GM21360 (cell line): ENCODE results near the gene CMSS1.
A peak's percentile ranks its signal among the peaks of the same experiment; 100 is the strongest.

Experiments
- ATAC-seq: cut with Tn5 transposase; IDR thresholded peaks from one replicate; pipeline ENCODE4 v1.9.1; 2021; ENCODE audit warnings: mild to moderate bottlenecking, moderate library complexity; ENCODE audit not compliant: unreplicated experiment

Gene CMSS1

GRCh38 chr3:100123112-100123511 is 305.4 kb downstream of the CMSS1 start:
- ATAC-seq, result no peak

GRCh38 chr3:100124201-100124761 is 306.6 kb downstream of the CMSS1 start:
- ATAC-seq, result no peak

DNA sequence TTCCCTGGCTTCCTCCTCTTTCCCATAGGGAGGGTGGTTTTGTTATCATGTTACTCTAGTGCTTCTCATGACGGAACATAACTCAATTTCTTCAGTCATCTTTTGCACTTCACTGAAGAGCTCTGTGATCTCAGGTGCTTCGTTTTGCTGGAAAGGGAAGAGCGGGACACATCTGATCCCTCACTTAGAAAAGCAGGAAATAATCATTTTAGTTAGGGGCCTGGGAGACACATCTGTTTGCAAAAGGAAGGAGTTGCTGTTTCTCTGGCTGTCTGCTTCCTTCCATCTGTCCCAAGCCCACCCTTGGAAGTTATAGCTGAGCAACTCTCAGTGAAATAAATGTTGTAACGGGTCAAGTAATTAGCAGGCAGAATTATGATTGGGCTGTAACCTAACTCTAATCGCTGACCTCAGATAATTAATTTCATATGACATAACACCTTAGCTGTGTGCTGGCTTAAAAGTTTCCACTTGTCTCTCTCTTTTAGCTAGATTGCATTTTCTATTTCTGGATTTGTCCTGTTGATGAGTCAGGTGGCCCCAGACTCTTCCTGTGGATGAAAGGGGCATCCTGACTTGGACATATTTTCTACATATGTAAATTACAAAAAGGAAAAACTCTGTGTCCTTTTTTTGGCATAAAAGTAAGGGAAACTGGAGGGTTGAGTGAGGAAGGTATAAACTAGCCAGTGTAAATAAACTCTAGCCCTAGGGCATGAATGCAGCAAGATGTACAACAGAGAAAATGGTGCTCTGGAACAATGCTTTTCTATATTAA is 307.7 kb downstream of the CMSS1 start:
- no peak for ATAC-seq

DNA sequence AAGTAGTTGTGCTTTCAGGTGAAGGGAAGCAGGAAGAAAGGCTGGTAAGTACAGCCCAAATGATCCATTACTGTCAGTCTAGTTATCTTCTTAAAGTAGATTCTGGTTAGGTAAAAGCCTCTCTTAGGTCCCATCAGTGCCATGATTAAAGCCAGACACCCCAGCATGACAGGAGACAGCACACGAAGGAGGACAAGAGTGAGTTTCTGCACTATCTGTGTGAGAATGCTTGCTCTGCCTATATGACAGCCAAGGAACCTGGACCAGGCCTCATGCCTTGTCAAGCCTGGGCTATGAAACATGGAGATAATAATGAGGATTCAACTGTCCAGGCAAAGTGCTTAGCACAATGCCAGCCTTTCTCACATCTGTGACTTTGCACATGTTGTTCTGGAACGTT is 310.1 kb downstream of the CMSS1 start:
- no peak for ATAC-seq

DNA sequence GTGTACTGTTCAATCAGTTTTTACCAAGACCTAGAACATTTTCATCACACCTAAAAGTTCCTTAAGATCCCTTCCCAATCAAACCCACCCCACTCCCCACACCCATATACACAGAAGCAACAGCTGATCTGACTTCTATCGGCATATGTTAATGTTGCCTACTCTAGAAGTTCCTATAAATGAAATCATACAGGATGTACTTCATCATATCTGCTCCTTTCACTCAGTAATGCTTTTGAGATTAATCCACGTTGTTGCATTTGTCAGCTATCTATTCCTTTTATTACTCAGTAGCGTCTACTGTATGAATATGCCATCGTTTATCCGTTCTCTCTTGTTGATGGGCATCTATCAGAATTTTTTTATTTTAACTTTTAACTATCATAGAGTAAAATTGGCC is 310.9 kb downstream of the CMSS1 start:
- no peak for ATAC-seq

DNA sequence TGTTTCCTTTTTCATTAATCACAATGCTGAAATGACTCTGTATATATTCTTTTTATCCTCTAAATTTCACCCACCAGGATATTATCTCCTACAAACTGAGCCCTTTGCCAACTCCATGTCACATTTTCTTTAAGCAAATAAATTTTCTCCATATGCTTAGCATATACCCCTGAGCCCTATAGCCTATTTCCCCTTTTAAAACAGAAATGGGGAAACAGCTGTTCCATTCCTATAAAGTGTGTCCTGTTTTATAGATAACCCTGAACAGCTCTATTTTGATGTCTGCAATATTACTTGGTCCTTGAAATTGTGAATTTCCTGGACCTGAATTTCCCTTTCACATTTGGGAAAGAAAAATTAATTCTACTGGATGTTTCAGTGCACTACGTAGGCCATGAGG is 312.3 kb downstream of the CMSS1 start:
- ATAC-seq, result no peak

DNA sequence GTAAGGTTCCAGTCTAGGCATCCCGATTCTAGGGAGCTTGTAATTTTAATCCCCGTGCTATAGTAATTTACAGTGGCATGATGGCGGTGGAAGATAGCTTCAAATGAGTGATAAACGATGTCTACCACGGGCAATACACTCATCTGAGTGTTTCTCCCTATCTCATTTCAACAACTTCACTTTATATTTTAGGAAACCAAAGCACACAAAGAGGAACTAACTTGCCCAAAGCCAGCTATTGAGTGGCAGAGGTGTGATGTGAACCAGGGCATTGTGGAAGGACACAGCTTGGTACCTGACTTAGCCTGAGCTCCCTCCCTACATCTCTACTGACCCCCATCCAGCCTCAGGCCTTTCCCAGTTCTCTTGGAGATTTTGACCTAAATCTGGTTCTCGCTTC is 313.6 kb downstream of the CMSS1 start:
- ATAC-seq, result no peak

- ATAC-seq, result no peak
Measured at GRCh38 chr3:100136921-100137320, 319.3 kb downstream of the CMSS1 start.

- ATAC-seq, result no peak
Measured at GRCh38 chr3:100140976-100141375, 323.3 kb downstream of the CMSS1 start.

DNA sequence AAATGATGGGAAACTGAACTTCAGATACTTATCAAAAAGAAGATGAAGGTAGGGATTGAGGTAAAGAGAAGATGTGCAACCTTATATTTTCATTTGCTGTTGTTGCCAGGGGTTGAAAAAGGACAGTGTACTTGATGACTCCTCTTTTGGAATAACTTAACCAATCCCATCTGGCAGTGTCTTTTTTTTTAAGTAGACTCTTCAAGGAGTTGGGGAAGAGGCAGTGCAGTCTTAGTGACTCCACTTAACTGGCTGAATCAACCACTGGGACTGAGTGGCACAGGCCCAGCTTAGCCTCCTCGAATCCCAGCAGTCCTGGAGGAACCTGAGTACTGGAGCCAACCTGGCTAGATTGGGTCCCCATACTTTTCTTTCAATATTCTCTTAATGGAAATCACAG is 323.9 kb downstream of the CMSS1 start:
- ATAC-seq, result no peak

DNA sequence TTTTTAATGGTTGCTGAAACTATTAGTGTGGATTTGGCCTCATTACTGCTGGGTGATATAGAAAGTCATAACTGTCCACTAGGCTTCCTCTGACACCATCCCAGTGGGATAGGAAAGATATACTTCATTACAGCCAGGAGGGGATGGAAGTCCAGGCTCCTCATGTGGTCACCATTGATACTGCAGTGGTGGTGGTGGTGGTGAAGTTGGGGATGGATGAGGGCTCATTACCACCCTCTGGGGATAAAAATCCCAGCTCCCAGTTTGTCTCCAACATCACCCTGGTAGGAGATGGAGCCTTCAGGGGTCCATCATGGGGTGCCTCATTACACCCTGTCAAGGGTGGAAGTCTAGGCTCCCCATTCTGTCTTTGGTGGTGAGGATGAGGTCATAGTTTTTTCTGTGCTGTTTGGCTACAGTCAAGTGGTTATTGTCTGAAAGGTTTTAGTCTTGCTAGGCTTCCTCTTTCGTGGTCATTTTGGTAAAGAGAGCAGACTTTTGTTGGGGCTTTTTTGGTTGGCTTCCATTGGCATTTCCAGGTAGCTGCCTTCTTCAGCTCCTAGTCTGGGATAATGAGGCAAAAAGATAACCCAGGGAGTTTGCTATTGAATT is 326.7 kb downstream of the CMSS1 start:
- ATAC-seq, result peak; percentile 88

DNA sequence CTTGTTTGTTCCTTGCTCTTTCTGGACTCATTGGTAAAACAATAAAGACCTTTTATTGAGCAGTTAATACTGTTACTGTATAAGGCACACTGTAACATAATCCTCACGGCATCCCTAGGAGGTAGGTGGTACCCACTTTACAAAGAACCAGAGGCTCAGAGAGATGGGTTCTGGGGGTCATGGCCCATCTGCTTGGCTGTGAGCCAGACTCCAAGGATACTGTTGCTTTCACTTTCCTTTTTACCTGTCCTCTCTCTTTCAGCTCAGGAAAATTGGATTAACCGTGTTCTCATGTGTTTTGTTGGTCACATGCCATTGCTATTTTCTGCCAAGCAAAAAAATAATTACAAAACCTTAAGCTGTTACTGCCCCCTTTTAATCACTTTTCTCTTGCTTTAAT is 331.5 kb downstream of the CMSS1 start:
- no peak for ATAC-seq

DNA sequence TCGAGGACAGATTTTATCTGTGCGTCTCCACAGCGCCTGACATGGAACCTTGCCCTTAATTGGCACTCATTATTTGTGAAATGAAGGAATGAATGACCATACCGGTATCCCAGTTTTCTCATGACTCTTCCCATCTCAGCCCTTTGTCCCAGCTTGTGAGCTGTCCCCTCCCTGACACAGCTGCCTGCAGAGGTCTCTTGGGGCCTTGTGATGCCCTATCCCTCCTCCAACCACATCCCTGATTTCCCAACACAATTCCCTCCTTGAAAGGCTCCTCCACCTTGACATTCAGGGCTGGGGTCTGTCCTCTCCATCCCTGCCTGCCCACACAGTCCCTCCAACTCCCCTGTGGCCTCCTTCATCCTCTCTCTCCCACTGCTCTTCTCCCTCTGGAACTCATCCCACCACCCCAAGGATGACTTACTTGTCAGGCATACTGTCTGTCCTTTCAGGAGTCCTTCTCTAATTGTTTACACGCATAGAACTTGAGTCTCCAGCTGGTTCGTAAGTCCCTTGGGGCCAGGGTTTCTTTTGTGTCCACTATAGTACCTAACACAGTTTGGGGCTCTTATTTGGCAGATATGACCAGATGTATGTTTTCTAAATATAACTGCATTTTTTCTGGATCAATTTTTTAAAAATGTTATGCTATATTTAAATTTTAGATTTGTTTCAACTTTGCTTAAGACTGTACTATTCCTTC is 332.2 kb downstream of the CMSS1 start:
- no peak for ATAC-seq

DNA sequence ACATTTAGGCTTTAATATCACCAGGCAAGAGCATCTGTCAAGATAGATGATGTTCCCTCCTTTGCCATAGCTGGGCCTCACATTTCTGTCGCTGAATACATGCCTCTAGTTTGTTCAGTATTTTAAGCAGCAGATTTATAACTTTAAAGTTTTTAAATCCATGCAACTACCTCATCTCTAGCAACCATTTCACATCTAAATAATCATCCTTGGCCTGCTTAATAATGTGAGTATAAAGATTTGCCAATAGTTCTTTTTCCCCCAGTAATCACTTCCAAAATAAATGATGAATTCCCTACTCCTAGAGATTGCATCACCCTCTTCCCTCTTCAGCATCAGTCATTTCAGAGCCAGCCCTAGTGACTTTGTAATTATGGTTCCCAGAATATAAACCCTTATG is 332.8 kb downstream of the CMSS1 start:
- ATAC-seq, result no peak

- no peak for ATAC-seq
Measured at GRCh38 chr3:100151024-100151707, 333.5 kb downstream of the CMSS1 start.

DNA sequence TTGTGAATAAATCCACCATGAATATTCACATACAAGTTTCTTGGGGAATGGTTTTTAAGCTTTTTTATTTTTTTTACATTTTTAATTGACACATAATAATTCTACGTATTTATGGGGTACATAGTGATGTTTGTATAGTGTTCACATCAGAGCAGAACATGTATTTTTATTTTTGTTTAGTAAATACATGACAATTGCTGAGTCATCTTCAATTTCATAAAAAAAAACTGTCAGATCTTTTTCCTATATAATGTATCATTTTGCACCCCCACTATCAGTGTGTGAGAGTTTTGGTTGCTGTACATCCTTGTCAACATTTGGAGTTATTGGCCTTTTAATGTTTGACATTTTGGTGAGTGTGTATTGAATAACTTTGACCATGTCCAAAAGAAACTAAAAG is 336.5 kb downstream of the CMSS1 start:
- ATAC-seq, result no peak

DNA sequence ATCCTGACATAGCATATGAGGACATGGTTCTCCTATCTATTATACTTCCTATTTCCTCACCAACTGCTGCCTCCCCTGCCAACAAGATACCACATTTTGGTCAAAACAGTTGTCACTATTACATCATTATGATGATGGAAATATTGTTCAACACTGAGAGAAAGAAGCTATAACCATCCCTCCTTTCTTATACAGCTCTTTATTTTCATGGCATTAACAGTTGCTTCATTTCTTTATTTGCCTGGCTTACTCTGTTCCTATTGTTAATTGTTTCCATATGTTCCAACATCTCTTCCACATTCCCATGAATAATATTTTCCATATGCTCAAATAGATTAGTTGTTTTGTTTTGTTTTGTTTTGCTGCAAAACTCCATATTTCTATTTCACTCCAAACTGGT is 337.5 kb downstream of the CMSS1 start:
- ATAC-seq, result no peak

GRCh38 chr3:100155590-100155989 is 337.9 kb downstream of the CMSS1 start:
- no peak for ATAC-seq

- ATAC-seq, result no peak
Measured at GRCh38 chr3:100157685-100158084, 340.0 kb downstream of the CMSS1 start.

- no peak for ATAC-seq
Measured at GRCh38 chr3:100158918-100159330, 341.3 kb downstream of the CMSS1 start.
